HepG2 (cell line): ENCODE measurements around the gene AGPAT2. TPM values are rescaled to one million over a fixed set of nuclear protein-coding genes. Genes with fewer than 3 reads are reported as not detected.

ENCODE experiments used
- ARID4A ChIP-seq: sonication (generic); formaldehyde crosslinking; IDR thresholded peaks from 2 replicates; pipeline ENCODE4 v1.5.0; 2020; ENCODE audit warnings: mild to moderate bottlenecking, missing genetic modification reagents, borderline replicate concordance
- GFI1 ChIP-seq: sonication (generic); formaldehyde crosslinking; IDR thresholded peaks from 2 replicates; pipeline ENCODE4 v1.5.0; 2020; ENCODE audit warnings: missing genetic modification reagents, mild to moderate bottlenecking, borderline replicate concordance
- SETDB1 ChIP-seq: sonication (generic); formaldehyde crosslinking; IDR thresholded peaks from 2 replicates; pipeline ENCODE4 v1.5.1; 2020; ENCODE audit warnings: missing genetic modification reagents, mild to moderate bottlenecking, borderline replicate concordance
- SMARCC2 ChIP-seq: fragments of 450-650 bp; IDR thresholded peaks from 2 replicates; pipeline ENCODE4 v1.6.1; 2017; ENCODE audit warnings: antibody characterized with exemption, mild to moderate bottlenecking
- SRSF1 ChIP-seq: fragments of 200-400 bp; formaldehyde crosslinking; optimal IDR thresholded peaks from 2 replicates; pipeline ENCODE3; 2017; ENCODE audit warnings: mild to moderate bottlenecking, low read depth, low read length, moderate library complexity
- ZBTB10 ChIP-seq: sonication (generic); formaldehyde crosslinking; IDR thresholded peaks from 2 replicates; pipeline ENCODE4 v1.4.0; 2020; ENCODE audit warnings: missing genetic modification reagents, borderline replicate concordance
- ZFP90 ChIP-seq: sonication (generic); formaldehyde crosslinking; IDR thresholded peaks from 2 replicates; pipeline ENCODE4 v1.8.0; 2022; ENCODE audit warnings: missing genetic modification reagents, mild to moderate bottlenecking, inconsistent platforms, borderline replicate concordance
- ZNF224 ChIP-seq: sonication (generic); formaldehyde crosslinking; IDR thresholded peaks from 2 replicates; pipeline ENCODE4 v1.5.0; 2020; ENCODE audit warnings: mild to moderate bottlenecking, missing genetic modification reagents
- ZNF747 ChIP-seq: sonication (generic); formaldehyde crosslinking; IDR thresholded peaks from 2 replicates; pipeline ENCODE4 v1.8.1; 2023; ENCODE audit warnings: missing genetic modification reagents, mild to moderate bottlenecking, borderline replicate concordance
- polyA plus RNA-seq, 8 experiments: library from polyadenylated mRNA; depleted of rRNA in 3 of 8; stranded (reverse) in 7 of 8; unstranded in 1 of 8; fragments of >200 nt; fragmentation: Illumina TruSeq in 4 of 8; extraction: Trizol in 4 of 8; gene quantifications; 2 replicates each; pipeline versions ENCODE4 v1.2.1 to v1.2.3, GENCODE V29; 2011 to 2016; ENCODE audit warnings: low read depth in 4 of 8, missing spikeins in 1 of 8, mixed read lengths in 1 of 8; ENCODE audit not compliant: insufficient read depth in 1 of 8
- total RNA-seq, 5 experiments: library from RNA; depleted of rRNA; stranded (reverse); fragments of >200 nt; fragmentation: Illumina TruSeq; extraction: Trizol; gene quantifications; 2 replicates each; pipeline ENCODE4 v1.2.3, GENCODE V29; 2016; ENCODE audit warnings: low read depth in 1 of 5
- TF ChIP-seq, protein P1 (sequence below): sonication (generic); formaldehyde crosslinking; IDR thresholded peaks from 2 replicates; pipeline ENCODE4 v1.9.0; 2021; ENCODE audit warnings: missing genetic modification reagents, borderline replicate concordance
- TF ChIP-seq, protein P2 (sequence below): sonication (generic); formaldehyde crosslinking; IDR thresholded peaks from 2 replicates; pipeline ENCODE4 v1.4.0; 2020; ENCODE audit warnings: missing genetic modification reagents
- TF ChIP-seq, protein P3 (sequence below): sonication (generic); formaldehyde crosslinking; conservative IDR thresholded peaks from 2 replicates; pipeline ENCODE4 v1.4.0; 2020; ENCODE audit warnings: missing genetic modification reagents

The AGPAT2 gene
- total and polyA plus RNA-seq, 2 of the 13 experiments (the other 11 are each of a cell fraction or from before 2014, with no cell fraction given) = 3.9 to 25.8 TPM

DNA sequence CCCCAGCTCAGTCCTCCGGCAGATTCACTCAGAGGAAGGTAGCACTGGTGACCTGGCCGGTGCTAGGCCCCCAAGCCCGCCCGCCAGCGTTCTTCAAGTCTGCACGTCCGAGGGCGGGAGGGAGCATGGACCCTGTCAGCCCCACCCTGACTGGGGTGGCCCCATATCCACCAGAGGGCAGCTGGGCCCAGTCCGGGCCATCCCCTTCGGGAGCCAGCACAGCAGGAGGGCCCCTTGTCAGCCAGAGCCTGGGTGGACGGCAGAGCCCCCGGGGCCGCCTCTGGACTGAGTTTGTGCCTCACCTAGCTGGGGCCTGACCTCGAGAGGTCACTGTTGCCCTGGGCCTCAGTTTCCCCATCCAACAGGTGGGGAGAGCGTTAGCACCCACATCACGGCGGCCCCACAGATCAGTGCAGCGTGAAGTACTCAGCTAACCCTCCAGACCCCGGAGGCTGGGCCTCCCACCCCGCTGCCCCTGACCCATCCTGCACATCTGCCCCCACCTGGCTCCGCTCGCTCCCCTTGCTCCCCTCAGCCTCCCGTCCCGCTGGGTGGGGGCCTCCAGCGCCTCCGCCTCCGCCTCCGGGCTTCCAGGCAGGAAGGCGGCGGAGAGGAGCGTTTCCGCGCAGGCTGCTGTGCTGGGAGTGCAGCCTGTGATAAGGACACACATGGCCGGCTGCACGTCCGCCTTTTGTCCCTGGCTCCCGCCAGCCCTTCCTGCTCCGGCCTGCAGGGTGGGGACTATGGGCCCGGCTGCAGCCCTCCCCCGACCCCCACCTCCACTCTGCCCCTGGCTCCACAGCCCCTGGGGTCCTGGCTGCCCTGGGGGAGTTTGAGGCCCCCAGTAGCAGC is 41.1 kb downstream of the AGPAT2 start (continued):
- TF ChIP-seq ARID4A = 0 out of 2 replicates have a peak, but pooled peaks have one; percentile 8
- no peak for TF ChIP-seq ZNF747 (CRISPR knock-in tag)
- TF ChIP-seq ZBTB10 = no peak
- peak; percentile 55 for TF ChIP-seq SRSF1
- TF ChIP-seq ZNF224 (CRISPR knock-in tag) = no peak
- TF ChIP-seq SETDB1 (CRISPR knock-in tag) = no peak
- TF ChIP-seq, protein P1, sequence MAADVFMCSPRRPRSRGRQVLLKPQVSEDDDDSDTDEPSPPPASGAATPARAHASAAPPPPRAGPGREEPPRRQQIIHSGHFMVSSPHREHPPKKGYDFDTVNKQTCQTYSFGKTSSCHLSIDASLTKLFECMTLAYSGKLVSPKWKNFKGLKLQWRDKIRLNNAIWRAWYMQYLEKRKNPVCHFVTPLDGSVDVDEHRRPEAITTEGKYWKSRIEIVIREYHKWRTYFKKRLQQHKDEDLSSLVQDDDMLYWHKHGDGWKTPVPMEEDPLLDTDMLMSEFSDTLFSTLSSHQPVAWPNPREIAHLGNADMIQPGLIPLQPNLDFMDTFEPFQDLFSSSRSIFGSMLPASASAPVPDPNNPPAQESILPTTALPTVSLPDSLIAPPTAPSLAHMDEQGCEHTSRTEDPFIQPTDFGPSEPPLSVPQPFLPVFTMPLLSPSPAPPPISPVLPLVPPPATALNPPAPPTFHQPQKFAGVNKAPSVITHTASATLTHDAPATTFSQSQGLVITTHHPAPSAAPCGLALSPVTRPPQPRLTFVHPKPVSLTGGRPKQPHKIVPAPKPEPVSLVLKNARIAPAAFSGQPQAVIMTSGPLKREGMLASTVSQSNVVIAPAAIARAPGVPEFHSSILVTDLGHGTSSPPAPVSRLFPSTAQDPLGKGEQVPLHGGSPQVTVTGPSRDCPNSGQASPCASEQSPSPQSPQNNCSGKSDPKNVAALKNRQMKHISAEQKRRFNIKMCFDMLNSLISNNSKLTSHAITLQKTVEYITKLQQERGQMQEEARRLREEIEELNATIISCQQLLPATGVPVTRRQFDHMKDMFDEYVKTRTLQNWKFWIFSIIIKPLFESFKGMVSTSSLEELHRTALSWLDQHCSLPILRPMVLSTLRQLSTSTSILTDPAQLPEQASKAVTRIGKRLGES (CRISPR knock-in tag) = no peak
- TF ChIP-seq, protein P2, sequence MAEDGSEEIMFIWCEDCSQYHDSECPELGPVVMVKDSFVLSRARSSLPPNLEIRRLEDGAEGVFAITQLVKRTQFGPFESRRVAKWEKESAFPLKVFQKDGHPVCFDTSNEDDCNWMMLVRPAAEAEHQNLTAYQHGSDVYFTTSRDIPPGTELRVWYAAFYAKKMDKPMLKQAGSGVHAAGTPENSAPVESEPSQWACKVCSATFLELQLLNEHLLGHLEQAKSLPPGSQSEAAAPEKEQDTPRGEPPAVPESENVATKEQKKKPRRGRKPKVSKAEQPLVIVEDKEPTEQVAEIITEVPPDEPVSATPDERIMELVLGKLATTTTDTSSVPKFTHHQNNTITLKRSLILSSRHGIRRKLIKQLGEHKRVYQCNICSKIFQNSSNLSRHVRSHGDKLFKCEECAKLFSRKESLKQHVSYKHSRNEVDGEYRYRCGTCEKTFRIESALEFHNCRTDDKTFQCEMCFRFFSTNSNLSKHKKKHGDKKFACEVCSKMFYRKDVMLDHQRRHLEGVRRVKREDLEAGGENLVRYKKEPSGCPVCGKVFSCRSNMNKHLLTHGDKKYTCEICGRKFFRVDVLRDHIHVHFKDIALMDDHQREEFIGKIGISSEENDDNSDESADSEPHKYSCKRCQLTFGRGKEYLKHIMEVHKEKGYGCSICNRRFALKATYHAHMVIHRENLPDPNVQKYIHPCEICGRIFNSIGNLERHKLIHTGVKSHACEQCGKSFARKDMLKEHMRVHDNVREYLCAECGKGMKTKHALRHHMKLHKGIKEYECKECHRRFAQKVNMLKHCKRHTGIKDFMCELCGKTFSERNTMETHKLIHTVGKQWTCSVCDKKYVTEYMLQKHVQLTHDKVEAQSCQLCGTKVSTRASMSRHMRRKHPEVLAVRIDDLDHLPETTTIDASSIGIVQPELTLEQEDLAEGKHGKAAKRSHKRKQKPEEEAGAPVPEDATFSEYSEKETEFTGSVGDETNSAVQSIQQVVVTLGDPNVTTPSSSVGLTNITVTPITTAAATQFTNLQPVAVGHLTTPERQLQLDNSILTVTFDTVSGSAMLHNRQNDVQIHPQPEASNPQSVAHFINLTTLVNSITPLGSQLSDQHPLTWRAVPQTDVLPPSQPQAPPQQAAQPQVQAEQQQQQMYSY (CRISPR knock-in tag) = no peak
- TF ChIP-seq SMARCC2 = no peak
- TF ChIP-seq ZFP90 (CRISPR knock-in tag) = no peak; the same call in 1 of the 2 replicates
- TF ChIP-seq GFI1 (CRISPR knock-in tag) = no peak
- TF ChIP-seq, protein P3, sequence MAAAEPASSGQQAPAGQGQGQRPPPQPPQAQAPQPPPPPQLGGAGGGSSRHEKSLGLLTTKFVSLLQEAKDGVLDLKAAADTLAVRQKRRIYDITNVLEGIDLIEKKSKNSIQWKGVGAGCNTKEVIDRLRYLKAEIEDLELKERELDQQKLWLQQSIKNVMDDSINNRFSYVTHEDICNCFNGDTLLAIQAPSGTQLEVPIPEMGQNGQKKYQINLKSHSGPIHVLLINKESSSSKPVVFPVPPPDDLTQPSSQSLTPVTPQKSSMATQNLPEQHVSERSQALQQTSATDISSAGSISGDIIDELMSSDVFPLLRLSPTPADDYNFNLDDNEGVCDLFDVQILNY (CRISPR knock-in tag) = no peak
